GM18867 (cell line): ENCODE data around the gene STMP1.
"Not testable (repeated sequence)": the region's sequence is repeated elsewhere in the genome, so short reads cannot be mapped to it uniquely, and the experiment has no call there.

Experiments used
- ATAC-seq: cut with Tn5 transposase; IDR thresholded peaks from one replicate; pipeline ENCODE4 v1.9.1; 2021; ENCODE audit warnings: mild to moderate bottlenecking, moderate library complexity; ENCODE audit not compliant: unreplicated experiment

The STMP1 gene

DNA sequence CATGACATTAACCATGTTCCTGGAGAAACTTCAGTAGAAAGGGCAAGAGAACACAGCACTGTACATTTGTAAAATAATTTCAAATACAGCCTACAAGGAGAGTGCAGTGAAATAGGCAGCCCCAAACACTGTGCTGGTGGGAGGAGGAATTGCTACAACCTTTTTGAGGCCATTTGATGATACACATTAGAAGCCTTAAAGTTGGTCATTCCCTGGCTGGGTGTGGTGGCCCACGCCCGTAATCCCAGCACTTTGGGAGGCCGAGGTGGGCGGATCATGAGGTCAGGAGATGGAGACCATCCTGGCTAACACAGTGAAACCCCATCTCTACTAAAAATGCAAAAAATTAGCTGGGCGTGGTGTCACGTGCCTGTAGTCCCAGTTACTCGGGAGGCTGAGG lies 30.3 kb downstream of the STMP1 start:
- not testable (repeated sequence) for ATAC-seq

DNA sequence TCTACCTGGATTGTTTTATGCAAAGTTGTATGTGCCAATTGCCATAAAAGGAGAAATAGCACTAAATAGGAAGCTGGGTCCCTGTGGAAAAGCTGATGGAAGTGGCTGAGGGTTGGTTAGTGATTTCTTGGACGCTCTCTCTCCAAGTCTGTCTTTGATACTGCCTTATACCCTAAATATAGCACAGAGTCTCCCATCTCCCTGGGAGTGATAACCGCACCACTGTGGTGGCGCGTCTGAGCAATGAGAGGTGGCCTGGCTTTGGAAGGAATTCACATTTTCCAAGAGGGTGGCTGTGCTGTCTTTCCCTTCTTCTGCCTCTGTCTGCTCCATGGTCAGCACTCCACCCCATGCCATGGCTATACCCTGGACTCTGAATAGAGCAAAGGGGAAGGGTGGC lies 31.2 kb downstream of the STMP1 start:
- no peak for ATAC-seq

DNA sequence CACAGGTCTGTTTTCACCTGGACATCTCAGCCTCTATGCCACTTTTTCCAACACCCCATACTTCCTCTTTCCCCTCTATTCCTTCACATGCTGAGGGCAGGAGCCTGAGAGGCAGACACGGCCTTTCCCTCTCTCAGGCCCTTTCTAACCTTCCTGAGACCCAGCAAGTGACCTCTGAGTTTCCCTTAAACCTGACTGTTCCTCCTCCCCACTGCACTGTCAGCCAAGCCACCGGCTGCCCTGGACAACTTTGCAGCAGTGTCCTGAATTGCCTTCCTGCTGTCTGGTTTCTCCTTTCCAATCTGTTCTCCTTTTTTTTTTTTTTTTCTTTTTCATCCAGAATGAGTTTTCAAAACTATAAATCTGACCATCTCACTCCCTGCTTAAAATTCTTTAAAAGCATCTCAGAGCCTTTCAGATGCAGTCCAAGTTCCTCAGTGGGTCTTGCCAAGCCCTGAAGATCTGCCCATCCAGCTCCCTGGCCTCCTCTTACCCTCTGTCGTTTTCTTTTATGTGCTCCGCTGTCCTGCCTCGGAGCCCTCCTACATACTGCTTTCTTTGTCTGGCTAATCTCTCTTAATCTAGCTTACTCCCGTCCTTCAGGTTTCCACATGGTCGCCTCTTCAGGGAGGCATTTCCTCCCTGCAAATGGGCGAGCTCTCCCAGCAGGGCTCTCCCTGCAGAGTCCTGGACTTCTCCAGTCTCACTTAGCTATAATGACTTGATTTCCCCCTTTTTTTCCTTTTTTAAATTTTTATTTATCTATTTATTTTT lies 35.1 kb downstream of the STMP1 start:
- no peak for ATAC-seq

DNA sequence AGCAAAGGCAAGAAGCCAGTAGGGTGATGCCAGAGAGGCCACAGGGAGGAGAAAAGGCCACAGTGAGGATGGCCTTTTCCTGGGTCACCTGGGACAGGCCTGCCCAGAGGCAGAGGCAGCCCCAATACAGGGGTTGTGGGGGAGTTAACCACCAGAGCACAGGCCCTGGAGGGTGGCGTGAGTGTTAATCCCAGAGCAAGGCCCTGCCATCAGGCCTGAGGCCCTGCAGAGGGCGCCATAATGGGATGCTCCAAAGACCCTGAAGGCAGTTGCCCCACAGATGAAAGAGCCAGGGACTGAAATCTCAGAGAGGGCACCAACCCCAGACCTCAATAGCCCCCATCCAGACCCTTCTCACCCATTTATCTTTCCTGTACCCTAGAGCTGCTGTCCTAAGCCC lies 41.8 kb downstream of the STMP1 start:
- ATAC-seq: no peak

DNA sequence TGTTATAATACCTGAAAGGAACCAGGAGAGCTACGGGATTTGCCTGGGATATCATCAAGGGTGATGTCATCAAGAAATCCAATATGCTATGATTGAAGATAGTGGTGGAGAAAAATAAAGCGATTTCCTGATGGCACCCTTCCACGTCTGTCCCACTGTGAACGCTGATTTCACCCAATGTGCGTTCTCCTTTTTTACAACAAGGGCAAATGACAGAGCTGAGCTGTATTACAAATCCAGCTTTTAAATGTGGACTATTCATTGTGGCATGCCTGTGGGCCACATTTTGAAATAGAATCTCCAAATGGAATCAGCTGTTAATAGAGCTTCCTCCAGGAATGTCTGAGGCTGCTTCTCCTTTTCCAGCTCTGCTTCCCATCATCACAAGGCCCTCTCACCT lies 42.4 kb downstream of the STMP1 start:
- ATAC-seq: no peak

DNA sequence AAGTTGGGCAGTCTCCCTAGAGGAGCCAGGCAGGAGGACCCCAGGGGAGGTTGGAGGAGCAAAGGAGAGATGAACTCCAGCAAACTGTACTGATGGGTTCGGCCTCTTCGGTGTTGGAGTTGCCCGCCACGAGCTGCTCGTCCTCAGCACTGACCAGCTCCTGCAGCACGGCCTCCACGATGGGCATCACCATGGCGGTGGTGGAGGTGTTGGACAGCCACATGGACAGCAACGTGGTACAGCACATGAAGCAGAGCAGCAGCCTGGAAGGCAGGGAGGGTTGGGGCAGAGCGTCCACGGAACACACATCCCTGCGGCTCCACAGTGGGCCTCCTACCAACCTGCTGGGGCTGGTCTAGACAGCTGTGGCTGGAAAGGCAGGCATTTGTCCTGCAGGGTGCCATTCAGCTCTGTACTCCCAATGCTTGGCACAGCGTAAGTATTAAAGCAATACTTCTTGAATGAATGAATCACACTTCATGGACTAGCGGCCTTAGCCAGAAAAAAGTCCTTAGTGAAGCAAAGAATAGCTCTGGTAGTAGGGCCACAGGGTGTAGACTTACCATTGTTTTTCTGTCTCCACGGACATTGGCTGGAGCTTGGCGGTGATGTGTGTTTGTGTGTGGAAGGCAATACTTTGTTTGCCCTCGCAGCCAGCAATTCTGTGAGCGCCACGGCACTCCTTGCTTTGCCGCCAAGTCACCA lies 43.9 kb downstream of the STMP1 start:
- ATAC-seq: no peak

DNA sequence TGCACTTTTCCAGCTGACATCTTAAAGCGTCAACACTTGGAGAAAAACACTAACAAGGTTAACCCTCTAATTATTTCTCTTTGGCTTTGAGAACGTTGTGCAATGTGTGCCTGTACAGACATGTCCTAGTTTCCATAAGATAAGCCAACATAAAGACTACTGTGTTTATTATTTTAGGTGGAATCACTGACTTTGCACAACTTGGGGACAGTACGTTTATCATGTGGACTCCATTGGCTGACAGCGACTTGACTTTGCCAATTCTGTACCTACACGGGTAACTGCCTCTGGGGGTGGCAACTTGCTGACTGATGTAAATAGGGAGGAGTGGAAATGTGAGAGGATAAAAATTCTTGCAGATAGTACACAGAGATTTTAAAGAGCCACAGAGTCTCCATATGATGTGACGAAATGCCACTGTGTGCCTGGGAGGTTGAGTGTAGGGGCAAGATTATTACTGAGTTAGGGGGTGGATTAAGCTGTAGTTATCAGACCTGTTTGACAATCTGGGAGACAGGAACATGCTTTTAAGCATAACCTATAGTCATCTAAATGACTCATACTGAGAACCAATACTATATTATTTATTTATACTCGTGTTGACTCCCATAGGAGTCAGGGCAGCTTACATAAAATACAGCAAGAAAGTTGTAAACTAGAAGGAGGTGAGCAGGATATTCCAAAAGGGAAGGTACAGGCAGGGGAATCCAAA lies 44.7 kb downstream of the STMP1 start:
- no peak for ATAC-seq

DNA sequence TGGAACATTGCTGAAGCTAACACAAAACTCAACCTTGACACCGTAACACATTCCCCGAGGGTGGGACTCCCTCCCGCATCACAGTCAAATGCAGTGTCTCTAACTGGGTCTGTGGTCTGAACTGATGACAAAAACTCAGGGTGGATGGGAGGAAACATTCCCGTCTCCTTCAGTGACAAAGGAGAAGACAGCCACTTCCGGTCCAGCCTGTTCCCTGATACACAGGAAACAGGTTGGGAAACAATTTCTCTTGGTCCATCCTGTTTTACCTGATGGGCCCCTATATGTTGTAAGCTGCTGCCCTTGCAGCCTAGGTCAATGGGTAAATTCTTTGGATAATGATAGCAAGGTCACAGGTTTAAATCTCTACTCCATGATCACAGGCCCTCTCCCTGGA lies 45.3 kb downstream of the STMP1 start:
- no peak for ATAC-seq

DNA sequence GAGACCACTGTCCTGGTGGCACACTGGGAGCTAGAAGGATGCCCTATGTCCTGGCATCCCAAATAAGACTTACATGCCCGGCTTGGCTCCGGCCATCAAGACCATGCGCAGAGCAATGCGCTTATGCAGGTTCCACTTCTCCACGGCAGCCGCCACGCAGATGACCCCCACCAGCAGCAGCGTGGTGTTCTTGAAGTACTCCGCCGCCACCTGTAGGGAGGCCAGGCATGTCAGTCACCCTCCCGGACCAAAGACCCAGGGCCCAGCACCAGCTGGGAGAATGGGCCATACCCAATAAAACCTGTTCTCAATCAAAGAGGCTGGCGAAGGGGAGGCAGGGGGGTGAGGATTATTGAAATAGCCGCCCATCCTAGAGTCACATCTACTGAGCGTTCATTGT lies 45.7 kb downstream of the STMP1 start:
- no peak for ATAC-seq

DNA sequence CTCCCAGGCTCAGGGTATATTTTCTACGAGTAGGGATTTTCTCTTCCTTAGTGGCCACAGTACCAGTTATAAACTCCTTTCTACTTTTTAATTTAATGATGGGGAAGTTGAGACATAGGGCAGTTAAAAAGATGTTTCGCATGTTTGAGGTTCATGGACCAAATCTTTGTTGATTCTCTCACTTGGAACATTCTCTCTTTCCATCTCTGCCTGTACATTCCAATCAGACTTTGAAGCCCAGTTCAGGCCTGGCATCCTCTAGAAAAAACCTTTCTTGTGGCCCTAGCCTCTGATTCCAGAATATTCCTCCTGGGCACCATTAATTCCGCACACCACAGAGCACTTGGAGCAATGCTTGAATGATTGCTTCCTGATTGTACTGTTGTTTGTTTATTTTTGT lies 47.2 kb downstream of the STMP1 start:
- ATAC-seq: no peak

DNA sequence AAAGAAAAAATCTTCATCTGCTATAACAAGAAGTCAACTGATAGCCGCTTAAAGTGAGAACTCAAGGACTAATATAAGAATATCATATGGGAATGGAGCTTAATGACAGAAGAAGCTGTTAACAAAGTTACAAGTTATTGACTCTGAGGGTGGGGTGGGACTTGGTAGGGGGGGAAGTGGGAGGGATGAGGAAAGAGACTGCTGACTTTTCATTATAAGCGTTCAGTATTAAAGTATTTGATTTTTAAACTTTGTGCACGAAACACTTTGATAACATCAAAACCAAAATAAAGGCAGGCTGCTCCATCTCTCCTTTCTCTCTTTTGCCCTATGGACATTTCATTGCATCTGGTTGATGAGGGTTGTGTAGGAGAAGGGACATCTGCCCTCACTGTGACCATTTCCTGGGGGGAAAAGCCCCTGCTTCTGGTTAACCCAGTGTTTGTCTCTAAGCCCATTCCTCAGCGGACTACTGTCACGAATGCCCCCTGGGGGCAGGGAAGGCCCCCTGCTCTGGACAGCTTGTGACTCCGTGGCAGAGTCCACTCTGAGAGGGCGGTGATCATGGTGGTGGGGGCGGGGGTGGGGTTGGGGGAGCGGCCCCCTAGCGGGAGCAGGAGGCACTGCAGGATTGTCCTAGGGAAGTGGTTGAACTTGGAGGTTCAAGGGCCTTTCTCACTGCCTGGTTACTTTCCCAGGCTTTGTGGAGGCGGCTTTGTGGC lies 48.3 kb downstream of the STMP1 start:
- no peak for ATAC-seq

DNA sequence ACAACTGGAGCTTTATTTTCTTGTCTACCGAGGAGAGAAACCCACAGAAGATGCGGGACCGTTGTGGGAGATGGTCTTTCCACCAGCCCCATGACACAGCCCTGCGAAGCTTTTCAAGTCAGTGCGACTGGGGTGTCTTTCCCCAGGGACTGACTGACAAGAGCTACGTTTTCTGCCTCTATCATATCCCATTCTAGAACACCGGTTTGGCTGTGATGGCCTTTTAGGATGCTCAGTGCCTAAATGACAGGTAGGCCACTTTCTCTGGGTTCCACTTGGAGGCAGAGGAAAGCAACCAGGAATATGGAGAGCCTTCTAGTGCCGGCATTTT lies 48.8 kb downstream of the STMP1 start:
- no peak for ATAC-seq

DNA sequence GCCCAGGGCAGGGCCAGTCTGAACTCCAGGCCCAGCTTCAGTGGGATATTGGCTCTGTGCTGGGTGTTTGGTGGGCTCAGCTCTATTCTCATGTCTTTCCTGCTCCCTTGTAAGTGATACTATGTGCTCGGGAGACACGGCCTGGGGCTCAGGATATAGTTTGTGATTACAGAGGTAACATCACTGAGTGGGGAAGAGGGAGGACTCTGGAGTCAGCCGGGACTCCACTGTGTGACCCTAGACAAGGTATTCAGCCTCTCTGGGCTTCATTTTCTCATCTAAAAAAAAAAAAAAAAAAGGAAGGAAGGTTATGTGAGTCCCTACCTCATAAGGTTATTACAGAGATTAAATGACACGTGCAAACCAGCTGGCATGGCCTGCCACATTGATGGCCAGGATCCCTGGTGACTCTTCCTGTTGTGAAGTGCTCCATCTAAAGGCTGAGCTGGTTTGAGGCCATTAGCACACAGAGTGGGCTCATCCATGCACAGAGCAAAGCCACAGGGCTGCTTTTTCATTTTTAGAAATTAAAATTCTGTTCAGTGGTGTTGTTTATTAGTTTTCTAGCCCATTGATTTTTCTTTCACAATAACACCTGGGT lies 50.0 kb downstream of the STMP1 start:
- no peak for ATAC-seq

DNA sequence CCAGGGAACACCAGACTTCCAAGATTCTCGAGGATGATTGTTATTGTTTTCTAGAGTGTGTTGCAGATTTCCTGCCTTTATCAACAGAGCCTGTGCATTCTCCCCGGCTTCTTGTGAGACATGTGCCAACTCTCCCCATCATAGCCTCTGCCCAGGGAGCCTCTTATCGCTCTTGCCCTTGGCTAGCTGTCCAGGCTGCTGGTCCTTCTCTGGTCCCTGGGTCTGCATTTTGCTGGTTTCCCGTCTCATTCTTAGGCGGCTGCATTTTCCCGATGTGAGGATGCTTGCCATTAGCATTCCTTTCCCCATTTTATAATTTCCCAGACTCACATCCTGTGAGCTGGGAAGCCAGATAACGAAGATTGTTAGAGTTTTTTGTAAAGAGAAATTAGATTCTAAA lies 50.5 kb downstream of the STMP1 start:
- ATAC-seq: no peak

DNA sequence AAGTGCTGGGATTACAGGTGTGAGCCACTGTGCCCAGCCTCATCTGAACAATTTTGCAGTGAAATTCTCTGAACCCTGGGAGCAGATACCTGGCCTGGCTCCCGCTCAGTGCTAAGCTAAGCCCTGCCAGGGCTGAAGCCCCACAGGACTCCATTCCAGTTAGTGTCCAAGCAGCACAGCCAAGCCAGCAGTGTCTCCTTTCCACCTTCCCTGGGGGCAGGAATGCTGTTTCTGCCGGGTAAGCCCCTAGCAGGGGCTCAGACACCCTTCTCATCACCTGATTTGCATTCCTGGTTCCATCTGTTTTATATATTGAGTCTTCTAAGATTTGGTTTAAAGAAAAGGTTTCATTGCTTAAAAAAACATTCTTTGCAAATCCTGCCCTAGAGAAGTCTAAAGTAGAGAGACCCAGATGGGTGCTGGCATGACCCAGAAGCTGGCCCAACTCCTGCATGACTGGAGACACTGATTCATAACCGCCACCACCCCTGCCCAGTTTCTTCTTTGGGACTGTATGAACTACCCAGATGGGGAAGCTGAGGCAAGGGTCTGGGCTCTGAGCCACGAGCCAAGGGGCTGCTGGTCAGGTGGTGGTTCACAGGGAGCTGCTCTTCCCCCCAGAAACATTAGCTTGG lies 51.6 kb downstream of the STMP1 start:
- ATAC-seq: no peak

DNA sequence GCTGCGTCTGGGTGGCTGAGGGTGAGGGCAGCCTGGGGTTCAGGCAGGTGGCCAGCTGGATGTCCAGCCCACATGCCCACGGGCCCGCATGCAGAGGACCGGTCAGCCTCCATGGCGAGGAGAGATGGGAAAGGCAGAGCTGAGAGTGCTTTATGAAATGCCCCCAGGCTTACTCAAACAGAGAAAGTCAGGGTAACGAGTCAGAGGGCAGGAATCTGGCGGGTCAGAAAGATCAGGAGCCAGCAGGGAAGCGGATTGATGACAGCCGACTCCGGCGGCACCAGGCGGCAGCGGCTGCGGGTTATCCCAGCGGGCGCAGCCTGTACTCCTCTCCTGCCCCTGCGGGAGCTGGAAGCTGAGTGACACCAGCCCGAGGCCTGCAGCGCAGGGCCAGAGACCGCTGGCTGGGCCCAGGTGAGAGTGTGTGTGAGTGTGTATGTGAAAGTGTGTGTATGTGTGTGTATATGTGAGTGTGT lies 52.3 kb downstream of the STMP1 start:
- no peak for ATAC-seq

DNA sequence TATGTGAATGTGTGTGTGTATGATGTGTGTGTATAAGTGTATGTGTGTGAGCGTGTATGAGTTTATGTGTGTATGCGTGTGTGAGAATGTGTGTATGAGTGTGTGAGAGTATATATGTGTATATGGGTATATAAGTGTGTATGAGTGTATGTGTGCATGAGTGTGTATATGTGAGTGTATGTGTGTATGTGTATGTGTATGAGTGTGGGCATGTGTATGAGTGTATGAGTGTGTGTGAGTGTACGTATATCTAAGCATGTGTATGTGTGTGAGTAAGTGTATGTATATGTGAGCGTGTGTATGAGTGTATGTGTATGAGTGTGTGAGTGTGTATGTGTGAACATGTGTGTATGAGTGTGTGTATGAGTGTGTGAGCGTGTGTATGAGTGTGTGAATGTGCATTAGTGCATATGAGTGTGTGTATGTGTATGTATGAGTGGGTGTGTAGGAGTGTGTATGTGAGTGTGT lies 52.8 kb downstream of the STMP1 start:
- ATAC-seq: no peak

DNA sequence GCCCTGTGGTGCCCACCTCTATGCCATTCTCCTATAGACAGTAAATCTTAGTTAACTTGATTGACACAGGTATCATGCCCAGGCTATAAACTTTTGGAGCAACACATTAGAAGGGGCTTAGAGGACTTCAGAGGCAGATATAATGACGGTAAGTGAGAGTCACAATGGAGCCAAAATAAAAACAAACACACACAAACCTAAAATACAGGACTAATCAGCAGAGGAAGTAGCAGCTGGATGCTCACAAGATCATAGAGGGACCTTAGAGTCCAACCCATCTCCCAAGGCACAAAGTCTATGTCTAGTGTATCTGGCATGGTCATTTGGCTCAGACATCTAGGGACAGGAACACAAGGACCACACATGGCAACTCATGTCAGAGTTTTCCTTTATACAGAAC lies 53.4 kb downstream of the STMP1 start:
- no peak for ATAC-seq

DNA sequence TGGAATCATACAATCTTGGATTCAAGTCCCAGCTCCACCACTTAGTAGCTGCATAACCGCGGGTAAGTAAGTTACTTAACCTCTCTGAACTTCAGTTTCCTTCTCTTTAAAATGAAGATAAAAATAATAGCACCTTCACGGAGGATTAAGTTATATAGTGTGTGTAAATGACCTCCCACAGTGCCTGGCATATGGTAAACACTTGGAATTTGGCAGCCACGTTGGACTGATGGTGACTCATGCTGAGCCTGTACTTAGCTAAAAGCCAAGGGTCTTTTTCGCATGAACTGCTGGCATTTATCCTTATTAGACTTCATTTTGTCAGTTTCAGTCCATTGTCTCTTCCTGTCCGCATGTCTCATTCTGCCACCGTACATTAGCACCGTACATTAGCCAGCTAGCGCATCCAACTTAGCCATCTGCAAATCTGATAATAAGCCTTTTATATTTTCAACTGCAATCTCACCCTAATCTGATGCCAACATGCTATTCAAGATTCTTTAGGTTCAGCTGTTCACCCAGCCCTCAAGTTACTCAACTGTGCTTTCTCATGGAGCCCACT lies 54.4 kb downstream of the STMP1 start:
- ATAC-seq: no peak

DNA sequence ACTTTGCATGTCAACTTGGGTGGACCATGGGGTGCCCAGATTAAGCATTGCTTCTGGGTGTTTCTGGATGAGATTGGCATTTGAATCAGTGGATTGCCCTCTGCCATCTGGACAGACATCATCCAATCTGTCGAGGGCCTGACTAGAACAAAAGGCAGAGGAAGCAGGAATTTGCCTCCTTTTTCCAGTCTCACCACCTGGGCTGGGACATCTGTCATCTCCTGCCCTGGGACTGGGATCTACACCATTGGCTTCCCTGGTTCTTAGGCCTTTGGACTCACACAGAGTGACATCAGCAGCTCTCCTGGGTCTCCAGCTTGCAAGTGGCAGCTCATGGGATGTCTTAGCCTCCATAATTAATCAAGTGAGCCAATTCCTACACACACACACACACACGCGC lies 55.4 kb downstream of the STMP1 start:
- no peak for ATAC-seq
